ENCODE measurements around the gene ALOX12B.

- TF ChIP-seq NFE2L2 (conservative IDR thresholded peaks at IDR 0.05; ENCODE audit: low read length) (no peak), EHMT2 (IDR thresholded peaks at IDR 0.05; ENCODE audit: low read depth) (no peak), POLR2A (IDR thresholded peaks at IDR 0.05; ENCODE audit: low read length) (no peak), CTCF (IDR thresholded peaks at IDR 0.05) (peak; percentile 93), USF2 (IDR thresholded peaks at IDR 0.05) (no peak), EP300 (IDR thresholded peaks at IDR 0.05) (no peak), POLR2AphosphoS2 (conservative IDR thresholded peaks at IDR 0.05; ENCODE audit: low read length) (no peak), HOXB13 (CRISPR knock-in tag; IDR thresholded peaks at IDR 0.05; ENCODE audit: low read depth) (no peak), JUNB (IDR thresholded peaks at IDR 0.05) (no peak), PBX3 (IDR thresholded peaks at IDR 0.05) (no peak), ATOH8 (CRISPR knock-in tag; IDR thresholded peaks at IDR 0.05; ENCODE audit: low read depth) (no peak)
Observed at GRCh38 chr17:8057691-8058114, 29.8 kb downstream of the ALOX12B start.
